HUES64 (cell line): ENCODE results near the gene NPAS2.

Experiments used
- H3K27ac ChIP-seq: 2 replicates; pipeline ENCODE4 v1.7.0; 2013; ENCODE audit warnings: low read depth, low read length, inconsistent platforms
- H3K27me3 ChIP-seq: 2 replicates; pipeline ENCODE4 v1.6.1; 2013; ENCODE audit warnings: mild to moderate bottlenecking, low read length; ENCODE audit not compliant: insufficient read depth
- H3K36me3 ChIP-seq: 2 replicates; pipeline ENCODE4 v1.6.1; 2013; ENCODE audit warnings: mild to moderate bottlenecking, low read length; ENCODE audit not compliant: insufficient read depth
- H3K4me1 ChIP-seq: 2 replicates; pipeline ENCODE4 v1.6.1; 2013; ENCODE audit warnings: mild to moderate bottlenecking, low read length, moderate library complexity; ENCODE audit not compliant: insufficient read depth
- H3K4me3 ChIP-seq: 2 replicates; pipeline ENCODE4 v1.5.1; 2013; ENCODE audit warnings: mild to moderate bottlenecking, low read length, moderate library complexity
- H3K9ac ChIP-seq: 2 replicates; pipeline ENCODE4 v1.6.1; 2013; ENCODE audit warnings: mild to moderate bottlenecking, low read depth, low read length
- H3K9me3 ChIP-seq: 2 replicates; pipeline ENCODE4 v1.6.1; 2013; ENCODE audit warnings: low read depth, low read length; ENCODE audit not compliant: insufficient read depth
- WGBS: fragments of 150-250, 120-280 bp; methylation state at CpG from one replicate; pipeline ENCODE4 v1.1.7; 2013; ENCODE audit warnings: missing lambda C conversion rate; 5-methylcytosine and 5-hydroxymethylcytosine counted together

NPAS2 gene

GRCh38 chr2:100782380-100782878, 37.5 kb upstream of the NPAS2 start:
- H3K27ac ChIP-seq = no peak overlapping the region
- H3K4me3 ChIP-seq = no peak overlapping the region
- peaks cover 10% of the 10 kb centered on the region; the same call in 1 of the 2 replicates for H3K4me1 ChIP-seq
- no peaks in the 10 kb centered on the region for H3K27me3 ChIP-seq
- H3K9ac ChIP-seq = no peak overlapping the region
- H3K9me3 ChIP-seq = no peaks in the 10 kb centered on the region
- WGBS = 74% methylated on average over 6 of the region's 6 CpGs
- no peaks in the 10 kb centered on the region for H3K36me3 ChIP-seq

GRCh38 chr2:100783987-100784386, 36.0 kb upstream of the NPAS2 start:
- H3K27me3 ChIP-seq = no peaks in the 10 kb centered on the region
- H3K36me3 ChIP-seq = no peaks in the 10 kb centered on the region
- 79% methylated on average over 3 of the region's 3 CpGs for WGBS
- H3K9ac ChIP-seq = no peak overlapping the region
- no peak overlapping the region for H3K4me3 ChIP-seq
- H3K4me1 ChIP-seq = peaks cover 10% of the 10 kb centered on the region; the same call in 1 of the 2 replicates
- H3K9me3 ChIP-seq = no peaks in the 10 kb centered on the region
- no peak overlapping the region for H3K27ac ChIP-seq

GRCh38 chr2:100784681-100785080, 35.3 kb upstream of the NPAS2 start:
- 95% methylated on average over 8 of the region's 8 CpGs for WGBS
- H3K9me3 ChIP-seq = no peaks in the 10 kb centered on the region
- no peak overlapping the region for H3K27ac ChIP-seq
- peaks cover 10% of the 10 kb centered on the region; the same call in 1 of the 2 replicates for H3K4me1 ChIP-seq
- no peak overlapping the region for H3K9ac ChIP-seq
- H3K27me3 ChIP-seq = no peaks in the 10 kb centered on the region
- H3K36me3 ChIP-seq = no peaks in the 10 kb centered on the region
- H3K4me3 ChIP-seq = no peak overlapping the region

GRCh38 chr2:100785626-100786296, 34.2 kb upstream of the NPAS2 start:
- Histone ChIP-seq H3K27me3 (no peaks in the 10 kb centered on the region), H3K9ac (no peak overlapping the region), H3K9me3 (no peaks in the 10 kb centered on the region), H3K27ac (no peak overlapping the region), H3K36me3 (no peaks in the 10 kb centered on the region), H3K4me1 (peaks cover 10% of the 10 kb centered on the region; the same call in 1 of the 2 replicates), H3K4me3 (no peak overlapping the region)
- WGBS = 93% methylated on average over 9 of the region's 10 CpGs

- Histone ChIP-seq H3K4me3 (no peak overlapping the region), H3K4me1 (peaks cover 10% of the 10 kb centered on the region; the same call in 1 of the 2 replicates), H3K9me3 (no peaks in the 10 kb centered on the region), H3K27ac (no peak overlapping the region), H3K27me3 (no peaks in the 10 kb centered on the region), H3K9ac (no peak overlapping the region), H3K36me3 (no peaks in the 10 kb centered on the region)
- whole genome bisulfite sequencing = 92% methylated on average over 7 of the region's 7 CpGs
Measured at GRCh38 chr2:100786297-100786658, 33.7 kb upstream of the NPAS2 start.

GRCh38 chr2:100786985-100787384, 33.0 kb upstream of the NPAS2 start:
- no peaks in the 10 kb centered on the region for H3K36me3 ChIP-seq

GRCh38 chr2:100789361-100789760, 30.6 kb upstream of the NPAS2 start:
- WGBS = 97% methylated on average over 3 of the region's 3 CpGs
- H3K9me3 ChIP-seq = no peaks in the 10 kb centered on the region
- no peak overlapping the region for H3K27ac ChIP-seq
- no peak overlapping the region for H3K9ac ChIP-seq
- no peaks in the 10 kb centered on the region for H3K4me1 ChIP-seq
- H3K4me3 ChIP-seq = no peak overlapping the region
- H3K36me3 ChIP-seq = no peaks in the 10 kb centered on the region
- H3K27me3 ChIP-seq = no peaks in the 10 kb centered on the region

More at GRCh38 chr2:100786985-100787384, 33.0 kb upstream of the NPAS2 start:
- Histone ChIP-seq H3K9me3 (no peaks in the 10 kb centered on the region), H3K27me3 (no peaks in the 10 kb centered on the region), H3K27ac (no peak overlapping the region), H3K9ac (no peak overlapping the region), H3K4me3 (no peak overlapping the region), H3K4me1 (peaks cover 6% of the 10 kb centered on the region; the same call in 1 of the 2 replicates)
- WGBS = 99% methylated on average over 2 of the region's 2 CpGs

GRCh38 chr2:100791294-100791935, 28.5 kb upstream of the NPAS2 start:
- no peaks in the 10 kb centered on the region for H3K27me3 ChIP-seq
- no peaks in the 10 kb centered on the region for H3K9me3 ChIP-seq
- H3K4me1 ChIP-seq = no peaks in the 10 kb centered on the region
- H3K36me3 ChIP-seq = no peaks in the 10 kb centered on the region
- no peak overlapping the region for H3K4me3 ChIP-seq
- H3K9ac ChIP-seq = no peak overlapping the region
- H3K27ac ChIP-seq = no peak overlapping the region
- 89% methylated on average over 9 of the region's 10 CpGs for WGBS

GRCh38 chr2:100791936-100792308, 28.0 kb upstream of the NPAS2 start:
- Histone ChIP-seq H3K9me3 (no peaks in the 10 kb centered on the region), H3K36me3 (no peaks in the 10 kb centered on the region), H3K4me1 (no peaks in the 10 kb centered on the region), H3K27ac (no peak overlapping the region), H3K9ac (no peak overlapping the region), H3K4me3 (no peak overlapping the region), H3K27me3 (no peaks in the 10 kb centered on the region)
- 88% methylated on average over 7 of the region's 7 CpGs for WGBS

GRCh38 chr2:100793220-100793619, 26.7 kb upstream of the NPAS2 start:
- Histone ChIP-seq H3K36me3 (no peaks in the 10 kb centered on the region), H3K27me3 (no peaks in the 10 kb centered on the region), H3K4me1 (no peaks in the 10 kb centered on the region), H3K27ac (no peak overlapping the region), H3K4me3 (no peak overlapping the region), H3K9me3 (no peaks in the 10 kb centered on the region), H3K9ac (no peak overlapping the region)
- WGBS = 95% methylated on average over 8 of the region's 8 CpGs

GRCh38 chr2:100793982-100794381, 26.0 kb upstream of the NPAS2 start:
- no peaks in the 10 kb centered on the region for H3K4me1 ChIP-seq
- no peaks in the 10 kb centered on the region for H3K36me3 ChIP-seq
- no peak overlapping the region for H3K27ac ChIP-seq
- H3K4me3 ChIP-seq = no peak overlapping the region
- no peak overlapping the region for H3K9ac ChIP-seq
- H3K9me3 ChIP-seq = no peaks in the 10 kb centered on the region
- no peaks in the 10 kb centered on the region for H3K27me3 ChIP-seq
- 88% methylated on average over 9 of the region's 9 CpGs for WGBS
